Measurements from ENCODE around the gene ACACA.

- no peak for TF ChIP-seq CTCF (IDR thresholded peaks at IDR 0.05; ENCODE audit: low read depth, low read length, poor library complexity, severe bottlenecking)
- no peak for TF ChIP-seq EZH2phosphoT487 (IDR thresholded peaks at IDR 0.05; ENCODE audit: borderline replicate concordance, low read length)
Observed at GRCh38 chr17:37158290-37158689, 248.3 kb downstream of the ACACA start.

Measured in DOHH2 (cell line).